PFSK-1 (cell line): ENCODE measurements around the gene SLC38A10.

Source experiments
- FOXP2 ChIP-seq: optimal IDR thresholded peaks from 2 replicates; pipeline ENCODE3; 2011; ENCODE audit warnings: borderline replicate concordance, control low read depth, inconsistent platforms; ENCODE audit not compliant: insufficient read depth; ENCODE audit errors: extremely low read length, extremely low read depth
- POLR2AphosphoS5 ChIP-seq: IDR thresholded peaks from 2 replicates; pipeline ENCODE4 v1.6.1; 2012; ENCODE audit warnings: low read depth, mild to moderate bottlenecking, control low read depth, low read length, moderate library complexity
- REST ChIP-seq, 2 experiments: IDR thresholded peaks; 2 replicates each; pipeline versions ENCODE4 v1.6.1 to v1.8.0; 2011 to 2012; ENCODE audit warnings: low read depth in 2 of 2, low read length in 2 of 2, control low read depth in 1 of 2, inconsistent platforms in 1 of 2, mild to moderate bottlenecking in 1 of 2, moderate library complexity in 1 of 2; ENCODE audit not compliant: insufficient read depth in 1 of 2
- SIN3A ChIP-seq: IDR thresholded peaks from 2 replicates; pipeline ENCODE4 v1.6.1; 2012; ENCODE audit warnings: mild to moderate bottlenecking, low read length, moderate library complexity, borderline replicate concordance; ENCODE audit not compliant: insufficient read depth
- TAF1 ChIP-seq: IDR thresholded peaks from 2 replicates; pipeline ENCODE4 v1.6.1; 2012; ENCODE audit warnings: low read length, control low read depth, borderline replicate concordance; ENCODE audit not compliant: insufficient read depth

GRCh38 chr17:81249223-81250040, 45.7 kb downstream of the SLC38A10 start:
- TF ChIP-seq SIN3A (no peak), POLR2AphosphoS5 (no peak), FOXP2 (no peak), TAF1 (no peak), REST (IDR thresholded peaks at IDR 0.05; ENCODE audit: insufficient read depth in 1 of 2, low read depth in 2 of 2, low read length in 2 of 2) (no peak)
